SK-N-SH (cell line): ENCODE results near the gene MYO1C. TPM values are rescaled to one million over a fixed set of nuclear protein-coding genes. Genes with fewer than 3 reads are reported as not detected.

ENCODE experiments used
- CTCF ChIA-PET: fragments of 300-600, 350-600 bp; formaldehyde crosslinking; extraction: SDS; loops from one replicate; lab custom pipeline; 2021; lab: Yijun Ruan, JAX
- POLR2A ChIA-PET: fragments of 350-600 bp; sonication (Branson Sonifier 250); formaldehyde crosslinking; extraction: SDS; loops from one replicate; lab custom pipeline; 2020; ENCODE audit warnings: antibody characterized with exemption, inconsistent platforms; lab: Yijun Ruan, JAX
- DNase-seq: peaks from one replicate; pipeline ENCODE4 v3.0.0; 2012
- H2AFZ ChIP-seq: fragments of 200-600 bp; sonication (generic); 2 replicates; pipeline ENCODE4 v1.8.1; 2016; ENCODE audit warnings: antibody characterized with exemption, mild to moderate bottlenecking, low read depth
- H3F3A ChIP-seq: fragments of 200-600 bp; sonication (generic); replicated peaks from 2 replicates; pipeline ENCODE3; 2016; ENCODE audit warnings: antibody characterized with exemption, mild to moderate bottlenecking; ENCODE audit not compliant: insufficient read depth
- H3K27ac ChIP-seq, 2 experiments: fragments of 200-500 bp in 1 of 2; fragments of 200-600 bp in 1 of 2; sonication (Bioruptor generic) in 1 of 2; sonication (generic), shearing (Covaris generic) in 1 of 2; 2 replicates each; pipeline versions ENCODE4 v1.5.1 to v1.6.1; 2014 to 2016; ENCODE audit warnings: low read depth in 2 of 2, inconsistent platforms in 1 of 2, low read length in 1 of 2, mild to moderate bottlenecking in 1 of 2, mixed read lengths in 1 of 2
- H3K27me3 ChIP-seq: fragments of 200-600 bp; sonication (generic), shearing (Covaris generic); 2 replicates; pipeline ENCODE4 v1.6.1; 2016; ENCODE audit warnings: mixed run types; ENCODE audit not compliant: insufficient read depth
- H3K36me3 ChIP-seq, 2 experiments: fragments of 200-500 bp in 1 of 2; fragments of 200-600 bp in 1 of 2; sonication (Bioruptor generic) in 1 of 2; sonication (generic) in 1 of 2; replicated peaks in 1 of 2; 2 replicates each; pipeline versions ENCODE3 to v1.5.1; 2014 to 2016; ENCODE audit warnings: low read length in 1 of 2, mild to moderate bottlenecking in 1 of 2; ENCODE audit not compliant: insufficient read depth in 2 of 2, control insufficient read depth in 1 of 2
- H3K4me1 ChIP-seq, 2 experiments: fragments of 200-500 bp in 1 of 2; fragments of 200-600 bp in 1 of 2; sonication (Bioruptor generic) in 1 of 2; sonication (generic), shearing (Covaris generic) in 1 of 2; 2 replicates each; pipeline versions ENCODE4 v1.5.1 to v1.6.1; 2014 to 2016; ENCODE audit warnings: low read depth in 1 of 2, low read length in 1 of 2, mixed run types in 1 of 2; ENCODE audit not compliant: insufficient read depth in 2 of 2, control insufficient read depth in 1 of 2
- H3K4me2 ChIP-seq: fragments of 200-600 bp; sonication (generic), shearing (Covaris generic); 2 replicates; pipeline ENCODE4 v1.6.1; 2017; ENCODE audit warnings: mixed run types
- H3K4me3 ChIP-seq, 2 experiments: fragments of 200-500 bp in 1 of 2; fragments of 200-600 bp in 1 of 2; sonication (Bioruptor generic) in 1 of 2; sonication (generic), shearing (Covaris generic) in 1 of 2; 2 replicates each; pipeline versions ENCODE4 v1.5.1 to v1.8.1; 2014 to 2016; ENCODE audit warnings: low read depth in 2 of 2, inconsistent platforms in 1 of 2, low read length in 1 of 2, mild to moderate bottlenecking in 1 of 2, mixed read lengths in 1 of 2, moderate library complexity in 1 of 2
- H3K79me2 ChIP-seq: fragments of 200-600 bp; sonication (generic); 2 replicates; pipeline ENCODE4 v1.8.1; 2017; ENCODE audit warnings: mild to moderate bottlenecking; ENCODE audit not compliant: insufficient read depth
- H3K9ac ChIP-seq: fragments of 200-600 bp; sonication (generic); 2 replicates; pipeline ENCODE4 v1.6.1; 2017; ENCODE audit warnings: mixed run types
- H3K9me2 ChIP-seq: fragments of 200-600 bp; sonication (generic); 2 replicates; pipeline ENCODE4 v1.6.1; 2017; ENCODE audit warnings: mixed run types
- H3K9me3 ChIP-seq: fragments of 200-600 bp; sonication (generic); 2 replicates; pipeline ENCODE4 v1.6.1; 2017; ENCODE audit warnings: mixed run types, mild to moderate bottlenecking, moderate library complexity
- H4K20me1 ChIP-seq: fragments of 200-600 bp; sonication (generic); 2 replicates; pipeline ENCODE4 v1.6.1; 2017; ENCODE audit warnings: mild to moderate bottlenecking, mixed run types; ENCODE audit not compliant: insufficient read depth
- CTCF ChIP-seq: fragments of 200-600 bp; sonication (generic); IDR thresholded peaks from 2 replicates; pipeline ENCODE4 v1.6.1; 2017; ENCODE audit warnings: antibody characterized with exemption, mild to moderate bottlenecking, moderate library complexity
- FOSL2 ChIP-seq: IDR thresholded peaks from 2 replicates; pipeline ENCODE4 v1.4.0; 2012; ENCODE audit warnings: low read depth, mild to moderate bottlenecking, moderate library complexity, borderline replicate concordance
- RAD21 ChIP-seq: IDR thresholded peaks from 2 replicates; pipeline ENCODE4 v1.6.1; 2012; ENCODE audit warnings: mild to moderate bottlenecking, low read length
- RCOR1 ChIP-seq: fragments of 150-350 bp; IDR thresholded peaks from 2 replicates; pipeline ENCODE4 v1.6.1; 2017; ENCODE audit warnings: antibody characterized with exemption, low read length
- REST ChIP-seq: IDR thresholded peaks from 2 replicates; pipeline ENCODE4 v1.6.1; 2012; ENCODE audit warnings: mild to moderate bottlenecking, low read depth, low read length, moderate library complexity
- RXRA ChIP-seq: IDR thresholded peaks from 2 replicates; pipeline ENCODE4 v1.4.0; 2012; ENCODE audit warnings: low read depth, mild to moderate bottlenecking, borderline replicate concordance
- TAF1 ChIP-seq: IDR thresholded peaks from 2 replicates; pipeline ENCODE4 v1.6.1; 2012; ENCODE audit warnings: low read depth, mild to moderate bottlenecking, low read length, moderate library complexity, borderline replicate concordance
- TCF12 ChIP-seq: IDR thresholded peaks from 2 replicates; pipeline ENCODE4 v1.4.0; 2012
- TEAD4 ChIP-seq: IDR thresholded peaks from 2 replicates; pipeline ENCODE4 v1.4.0; 2012; ENCODE audit warnings: mild to moderate bottlenecking, borderline replicate concordance; ENCODE audit not compliant: insufficient read depth
- WGBS: methylation state at CpG from one replicate; pipeline ENCODE4 v1.1.6; 2017; ENCODE audit warnings: low lambda C conversion rate; 5-methylcytosine and 5-hydroxymethylcytosine counted together
- polyA plus RNA-seq, 3 experiments: library from polyadenylated mRNA; depleted of rRNA; stranded (reverse); fragments of >200 nt; gene quantifications; 2 replicates each; pipeline ENCODE4 v1.2.3, GENCODE V29; 2012
- TF ChIP-seq, protein P1 (sequence below): fragments of 150-350 bp; IDR thresholded peaks from 2 replicates; pipeline ENCODE4 v1.6.1; 2017; ENCODE audit warnings: antibody characterized with exemption, low read length, low read depth, borderline replicate concordance

MYO1C gene
- polyA plus RNA-seq, 1 of the 3 experiments (the other 2 are of a cell fraction) = 102 TPM

DNA sequence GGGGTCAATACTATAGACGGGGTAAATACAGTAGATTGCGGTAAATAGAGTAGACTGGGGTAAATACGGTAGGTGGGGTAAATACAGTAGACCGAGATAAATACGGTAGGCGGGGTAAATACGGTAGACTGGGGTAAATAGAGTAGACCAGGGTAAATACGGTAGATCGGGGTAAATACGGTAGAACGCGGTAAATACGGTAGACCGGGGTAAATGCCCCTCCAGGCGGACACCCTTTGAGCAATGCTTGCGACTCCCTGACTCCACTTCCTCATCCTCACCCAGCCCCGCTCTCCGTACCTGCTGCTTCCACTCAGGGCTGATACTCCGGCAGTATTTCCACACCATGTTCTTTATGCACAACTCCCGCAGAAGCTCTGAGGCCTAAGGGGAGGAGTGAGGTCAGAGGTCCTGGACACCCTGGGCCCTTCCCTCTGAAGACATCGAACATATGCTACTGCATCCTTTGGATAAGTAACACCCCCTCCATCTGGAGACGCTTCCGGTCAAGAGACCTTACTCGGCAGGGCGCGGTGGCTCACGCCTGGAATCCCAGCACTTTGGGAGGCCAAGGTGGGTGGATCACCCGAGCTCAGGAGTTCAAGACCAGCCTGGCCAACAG is 23.1 kb downstream of the MYO1C start:
- 91% methylated on average over 28 of the region's 28 CpGs for WGBS
- no peaks in the 10 kb centered on the region for H3K9me3 ChIP-seq
- CTCF ChIA-PET = interaction anchor here (1.3 kb wide), 1 partner anchor 104 kb away, joined by 3 read pairs; no protein-coding TSS in a partner anchor
- H2AFZ ChIP-seq = no peak overlapping the region
- H3K4me3 ChIP-seq = no peak overlapping the region
- no peak for DNase-seq
- no peaks in the 10 kb centered on the region for H3K9me2 ChIP-seq
- H3F3A ChIP-seq = no peaks in the 10 kb centered on the region
- no peaks in the 10 kb centered on the region for H3K4me1 ChIP-seq
- H3K9ac ChIP-seq = no peak overlapping the region
- TF ChIP-seq, protein P1, sequence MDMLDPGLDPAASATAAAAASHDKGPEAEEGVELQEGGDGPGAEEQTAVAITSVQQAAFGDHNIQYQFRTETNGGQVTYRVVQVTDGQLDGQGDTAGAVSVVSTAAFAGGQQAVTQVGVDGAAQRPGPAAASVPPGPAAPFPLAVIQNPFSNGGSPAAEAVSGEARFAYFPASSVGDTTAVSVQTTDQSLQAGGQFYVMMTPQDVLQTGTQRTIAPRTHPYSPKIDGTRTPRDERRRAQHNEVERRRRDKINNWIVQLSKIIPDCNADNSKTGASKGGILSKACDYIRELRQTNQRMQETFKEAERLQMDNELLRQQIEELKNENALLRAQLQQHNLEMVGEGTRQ = no peak
- no peak for TF ChIP-seq TCF12
- no peak for TF ChIP-seq TAF1
- TF ChIP-seq RCOR1 = no peak
- no peak for TF ChIP-seq TEAD4
- no peak for TF ChIP-seq REST
- POLR2A ChIA-PET = no interaction called here
- H3K36me3 ChIP-seq = peaks cover 14 to 34% of the 10 kb centered on the region in 2 experiments
- no peak overlapping the region for H3K4me2 ChIP-seq
- no peak overlapping the region for H3K27ac ChIP-seq
- no peaks in the 10 kb centered on the region; the same call in 1 of the 2 replicates for H3K79me2 ChIP-seq
- no peaks in the 10 kb centered on the region for H4K20me1 ChIP-seq
- H3K27me3 ChIP-seq = no peaks in the 10 kb centered on the region

DNA sequence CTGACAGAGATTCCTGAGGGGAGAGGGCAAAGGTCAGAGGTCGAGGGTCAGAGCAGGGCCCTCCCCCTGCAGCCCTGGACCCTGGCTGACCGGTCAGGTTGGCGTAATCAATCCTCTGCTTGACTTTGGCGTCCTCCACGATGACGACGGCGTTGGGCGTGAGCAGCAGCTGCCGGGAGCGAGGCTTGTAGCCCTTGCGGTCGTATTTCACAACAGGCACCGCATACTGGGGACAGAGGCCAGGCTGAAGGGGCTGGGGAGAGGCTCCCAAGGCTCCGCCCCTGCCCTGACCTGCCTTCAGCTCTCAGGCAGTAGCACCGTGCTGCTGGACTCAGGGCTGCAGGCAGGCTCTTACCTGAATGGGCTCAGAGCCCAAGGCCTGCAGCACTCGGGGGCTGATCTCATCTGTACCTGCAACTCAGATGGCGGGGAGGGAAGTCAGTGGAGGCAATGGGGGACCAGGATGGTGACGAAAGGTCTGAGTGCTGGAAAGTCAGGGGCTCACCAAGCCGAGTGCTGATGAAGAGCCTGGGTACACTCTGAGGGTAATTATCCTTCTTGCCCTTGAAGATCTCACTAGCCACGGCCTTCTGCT is 24.5 kb downstream of the MYO1C start:
- Histone ChIP-seq H3K27ac (no peak overlapping the region), H3K36me3 (peaks cover 8 to 34% of the 10 kb centered on the region in 2 experiments), H3F3A (no peaks in the 10 kb centered on the region), H2AFZ (no peak overlapping the region), H3K9ac (no peak overlapping the region), H3K9me3 (no peaks in the 10 kb centered on the region), H3K9me2 (no peaks in the 10 kb centered on the region), H4K20me1 (no peaks in the 10 kb centered on the region), H3K4me1 (no peaks in the 10 kb centered on the region), H3K4me2 (no peak overlapping the region), H3K4me3 (no peak overlapping the region), H3K27me3 (no peaks in the 10 kb centered on the region), H3K79me2 (no peaks in the 10 kb centered on the region; the same call in 1 of the 2 replicates)
- DNase-seq = no peak
- TF ChIP-seq TCF12 (no peak), TEAD4 (no peak), TAF1 (no peak), FOSL2 (no peak), RAD21 (no peak), CTCF (no peak), RXRA (no peak)
- POLR2A ChIA-PET = no interaction called here
- CTCF ChIA-PET = no interaction called here
- 92% methylated on average over 17 of the region's 21 CpGs for WGBS
